GM04504 (cell line): ENCODE results near the gene EML1.

Experiments
- DNase-seq: peaks from one replicate; pipeline ENCODE4 v3.0.0-alpha.2; 2012; ENCODE audit warnings: low read depth

The EML1 gene

GRCh38 chr14:99829450-99829849 lies 36.2 kb downstream of the EML1 start:
- DNase-seq, result no peak

- no peak for DNase-seq
Measured at GRCh38 chr14:99831303-99831702, 38.1 kb downstream of the EML1 start.

GRCh38 chr14:99831903-99832685 lies 38.9 kb downstream of the EML1 start:
- DNase-seq, result no peak

- DNase-seq, result no peak
Measured at GRCh38 chr14:99837822-99838221, 44.6 kb downstream of the EML1 start.

- no peak for DNase-seq
Measured at GRCh38 chr14:99838639-99839134, 45.5 kb downstream of the EML1 start.

GRCh38 chr14:99839696-99840095 lies 46.5 kb downstream of the EML1 start:
- DNase-seq, result no peak

GRCh38 chr14:99840265-99840664 lies 47.1 kb downstream of the EML1 start:
- DNase-seq, result no peak

- DNase-seq, result no peak
Measured at GRCh38 chr14:99840774-99841305, 47.6 kb downstream of the EML1 start.

- DNase-seq, result no peak
Measured at GRCh38 chr14:99841436-99842071, 48.3 kb downstream of the EML1 start.

DNA sequence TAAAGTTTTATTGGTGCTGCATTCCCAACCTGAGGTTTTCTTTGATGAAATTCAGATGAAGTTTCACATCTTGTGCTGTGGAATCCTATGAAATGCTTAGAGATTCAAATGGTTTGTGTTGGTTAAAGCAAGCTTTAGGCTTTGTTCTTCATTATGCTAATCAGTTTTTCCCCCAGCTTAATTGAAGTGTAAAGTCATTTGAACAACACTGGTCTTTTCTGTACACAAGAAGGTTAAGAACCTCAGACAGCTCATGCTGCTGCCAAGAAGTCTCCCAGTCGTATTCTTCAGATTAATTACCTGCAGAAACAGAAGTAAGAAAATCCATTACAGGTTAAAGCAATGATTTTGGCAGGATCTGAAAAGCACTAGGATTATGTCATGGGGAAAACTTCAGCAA lies 48.9 kb downstream of the EML1 start:
- no peak for DNase-seq

- DNase-seq, result no peak
Measured at GRCh38 chr14:99846808-99847207, 53.6 kb downstream of the EML1 start.

GRCh38 chr14:99850709-99851108 lies 57.5 kb downstream of the EML1 start:
- no peak for DNase-seq

DNA sequence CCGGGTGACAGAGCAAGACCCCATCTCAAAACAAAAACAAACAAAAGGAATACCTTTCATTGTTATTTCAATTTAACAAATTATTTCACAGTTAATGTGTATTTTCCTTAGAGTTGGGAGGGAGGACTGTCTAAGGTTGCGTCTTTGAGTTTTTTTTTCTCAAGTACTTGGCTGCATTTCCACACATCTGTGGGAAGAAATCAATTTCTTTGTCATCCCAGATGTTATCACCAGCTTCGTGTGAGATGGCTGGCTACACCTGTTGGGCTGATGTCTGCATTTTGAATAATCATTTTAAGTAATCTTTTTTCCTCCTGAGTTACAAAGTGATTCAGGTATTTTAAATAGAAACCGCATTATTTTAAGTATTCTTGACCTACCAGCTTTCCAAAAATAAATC lies 59.4 kb downstream of the EML1 start:
- DNase-seq, result no peak

- no peak for DNase-seq
Measured at GRCh38 chr14:99853206-99853605, 60.0 kb downstream of the EML1 start.

GRCh38 chr14:99854831-99855230 lies 61.6 kb downstream of the EML1 start:
- DNase-seq, result no peak

DNA sequence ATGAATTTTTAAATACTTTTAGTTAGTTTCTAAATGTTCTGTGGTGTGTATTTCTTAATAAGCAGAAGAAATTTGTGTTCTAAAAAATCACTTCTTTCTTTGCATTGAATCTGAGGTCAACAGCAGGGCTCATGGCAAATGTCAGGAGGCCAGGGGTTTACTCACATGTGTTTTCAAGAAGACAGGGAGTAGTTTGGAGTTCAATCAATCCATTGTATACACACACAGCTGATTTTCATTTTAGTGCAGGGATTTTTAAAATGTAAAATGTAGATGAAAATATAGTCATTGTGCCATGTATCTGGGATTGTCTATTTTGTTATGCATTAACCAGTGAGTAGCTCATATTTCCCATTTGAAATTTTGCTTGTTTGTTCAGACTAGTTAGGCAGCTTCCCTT lies 62.1 kb downstream of the EML1 start:
- no peak for DNase-seq

- no peak for DNase-seq
Measured at GRCh38 chr14:99857551-99857950, 64.3 kb downstream of the EML1 start.

DNA sequence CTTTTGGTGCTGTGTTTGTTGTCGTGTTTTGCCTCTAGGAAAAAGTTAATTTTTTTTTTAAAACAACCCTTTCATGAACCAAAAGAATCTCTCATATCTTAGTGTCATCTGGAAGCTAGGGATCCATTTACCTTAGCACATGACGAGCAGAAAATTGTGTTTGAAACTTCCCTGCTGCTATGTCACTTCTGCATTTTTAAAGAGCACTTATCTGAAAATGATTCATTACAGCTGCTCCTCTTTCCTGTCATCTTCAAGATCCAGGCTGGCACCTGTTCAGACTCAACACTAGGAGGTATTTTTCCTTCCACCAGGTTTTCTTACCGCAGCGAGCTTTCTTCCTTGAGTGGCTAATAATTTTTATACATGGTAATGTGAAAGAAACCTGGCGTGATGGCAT lies 67.0 kb downstream of the EML1 start:
- no peak for DNase-seq

- DNase-seq, result no peak
Measured at GRCh38 chr14:99862136-99862535, 68.9 kb downstream of the EML1 start.

- DNase-seq, result no peak
Measured at GRCh38 chr14:99863059-99863458, 69.8 kb downstream of the EML1 start.

DNA sequence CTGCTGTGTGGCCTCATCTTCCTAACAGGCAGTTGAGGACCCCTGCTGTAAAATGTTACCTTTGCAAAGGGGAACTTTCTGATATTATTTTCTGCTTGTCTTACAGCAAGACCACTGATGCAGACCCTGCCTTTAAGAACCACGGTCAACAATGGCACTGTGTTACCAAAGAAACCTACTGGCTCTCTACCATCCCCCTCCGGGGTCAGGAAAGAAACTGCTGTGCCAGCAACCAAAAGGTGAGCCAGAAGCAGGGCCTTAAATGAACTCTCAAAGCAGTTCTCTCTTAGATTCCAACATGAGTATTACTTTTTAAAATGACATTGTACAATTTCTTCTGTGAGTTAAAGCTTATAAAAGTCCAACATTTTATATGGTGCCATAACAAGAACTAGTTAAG lies 72.2 kb downstream of the EML1 start:
- no peak for DNase-seq

- DNase-seq, result no peak
Measured at GRCh38 chr14:99870617-99871016, 77.4 kb downstream of the EML1 start.

DNA sequence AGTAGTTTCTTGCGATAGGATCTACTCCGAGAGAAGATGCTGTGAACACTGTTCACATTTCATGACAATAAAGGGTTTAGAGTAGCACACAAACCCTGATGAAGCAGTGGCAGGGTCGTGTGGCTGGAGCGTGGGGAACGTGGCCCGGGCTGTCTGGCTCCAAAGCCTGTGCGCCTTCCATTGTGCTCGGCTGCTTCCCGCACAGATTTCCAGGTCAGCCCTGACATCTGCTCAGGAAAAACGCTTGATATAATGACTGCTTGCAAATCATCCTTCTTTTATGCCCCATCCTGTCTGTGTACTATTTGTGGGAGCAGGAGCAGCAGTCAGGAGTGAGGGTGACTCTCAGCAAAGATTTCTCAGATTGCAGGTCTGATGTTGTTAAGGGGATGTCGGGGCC lies 78.6 kb downstream of the EML1 start:
- no peak for DNase-seq
